ENCODE measurements around the gene ZBED1.

- TF ChIP-seq CTCF (conservative IDR thresholded peaks at IDR 0.05 in 1 of 2, IDR thresholded peaks at IDR 0.05 in 1 of 2; ENCODE audit: low read depth in 1 of 2, low read length in 2 of 2) (no peak), EZH2 (IDR thresholded peaks at IDR 0.05; ENCODE audit: low read length, missing control alignments) (no peak)
Observed at GRCh38 chrX:2501559-2502102, 855 bp upstream of the ZBED1 start.
